ENCODE measurements around the gene F7.

DNA sequence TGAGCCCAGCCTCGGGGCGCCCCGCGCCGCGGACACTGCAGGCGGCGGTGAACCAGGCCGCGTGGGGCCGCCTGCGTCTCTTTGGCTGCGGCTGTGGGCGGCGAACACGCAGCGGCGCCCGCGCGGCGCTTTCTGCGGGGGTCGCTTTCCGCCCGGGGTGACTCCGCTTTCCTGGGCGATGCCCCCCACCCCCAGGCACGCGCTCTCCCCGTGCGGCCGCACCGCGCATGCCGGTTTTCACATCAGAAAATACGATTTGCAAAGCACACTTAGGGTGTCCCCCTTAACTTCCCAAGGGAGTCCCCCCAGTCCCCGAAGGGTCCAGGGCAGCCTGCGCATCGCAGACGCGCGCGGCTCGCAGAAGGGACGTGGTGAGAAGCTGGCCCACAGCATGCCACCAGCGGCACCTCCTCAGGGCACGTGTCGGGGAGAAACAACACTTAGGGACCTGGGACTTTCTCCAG is 5.3 kb downstream of the F7 start:
- TF ChIP-seq, protein P1, sequence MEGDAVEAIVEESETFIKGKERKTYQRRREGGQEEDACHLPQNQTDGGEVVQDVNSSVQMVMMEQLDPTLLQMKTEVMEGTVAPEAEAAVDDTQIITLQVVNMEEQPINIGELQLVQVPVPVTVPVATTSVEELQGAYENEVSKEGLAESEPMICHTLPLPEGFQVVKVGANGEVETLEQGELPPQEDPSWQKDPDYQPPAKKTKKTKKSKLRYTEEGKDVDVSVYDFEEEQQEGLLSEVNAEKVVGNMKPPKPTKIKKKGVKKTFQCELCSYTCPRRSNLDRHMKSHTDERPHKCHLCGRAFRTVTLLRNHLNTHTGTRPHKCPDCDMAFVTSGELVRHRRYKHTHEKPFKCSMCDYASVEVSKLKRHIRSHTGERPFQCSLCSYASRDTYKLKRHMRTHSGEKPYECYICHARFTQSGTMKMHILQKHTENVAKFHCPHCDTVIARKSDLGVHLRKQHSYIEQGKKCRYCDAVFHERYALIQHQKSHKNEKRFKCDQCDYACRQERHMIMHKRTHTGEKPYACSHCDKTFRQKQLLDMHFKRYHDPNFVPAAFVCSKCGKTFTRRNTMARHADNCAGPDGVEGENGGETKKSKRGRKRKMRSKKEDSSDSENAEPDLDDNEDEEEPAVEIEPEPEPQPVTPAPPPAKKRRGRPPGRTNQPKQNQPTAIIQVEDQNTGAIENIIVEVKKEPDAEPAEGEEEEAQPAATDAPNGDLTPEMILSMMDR (IDR thresholded peaks at IDR 0.05; ENCODE audit: low read depth, low read length) = no peak
- TF ChIP-seq EZH2phosphoT487 (IDR thresholded peaks at IDR 0.05; ENCODE audit: low read depth) = no peak
